ENCODE results near the gene NADK. TPM values are rescaled to one million over a fixed set of nuclear protein-coding genes. Genes with fewer than 3 reads are reported as not detected.

NADK gene
- total and polyA plus RNA-seq, 12 donors: 15.2 to 40.2 (median 22.6) TPM

DNA sequence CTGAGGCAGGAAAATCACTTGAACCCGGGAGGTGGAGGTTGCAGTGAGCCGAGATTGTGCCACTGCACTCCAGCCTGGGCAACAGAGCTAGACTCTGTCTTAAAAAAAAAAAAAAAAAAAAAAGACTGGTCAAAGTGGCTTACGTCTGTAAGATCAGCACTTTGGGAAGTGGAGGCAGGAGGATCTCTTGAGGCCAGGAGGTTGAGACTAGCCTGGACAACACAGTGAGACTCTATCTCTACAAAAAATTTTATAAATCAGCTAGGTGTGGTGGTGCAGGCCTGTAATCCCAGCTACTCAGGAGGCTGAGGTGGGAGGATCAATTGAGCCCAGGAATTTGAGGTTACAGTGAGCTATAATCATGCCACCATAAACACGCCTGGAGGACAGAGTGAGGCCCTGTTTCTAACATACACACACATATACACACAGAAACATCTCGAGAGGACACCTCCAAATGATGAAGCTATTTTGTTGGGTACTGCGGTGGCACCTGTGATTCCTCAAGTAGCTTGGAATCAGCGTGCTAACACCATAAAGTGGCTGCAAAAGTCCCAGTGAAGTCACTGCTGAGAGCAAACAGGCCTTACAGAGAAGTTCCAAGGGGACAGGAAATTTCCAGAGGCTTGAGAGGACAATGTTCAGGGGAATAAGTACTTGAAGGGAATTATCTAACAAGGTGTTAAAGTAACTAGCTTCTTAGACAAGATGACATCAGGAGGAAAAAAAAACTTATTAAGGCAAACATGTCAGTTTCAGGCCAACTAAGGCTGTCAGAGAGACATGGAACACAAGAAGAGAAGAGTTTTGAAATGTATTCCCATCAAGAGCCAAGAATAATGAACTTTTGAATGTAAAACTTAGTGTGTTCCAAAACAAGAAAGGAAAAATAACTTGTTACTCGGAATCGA lies 1.3 kb downstream of the NADK start:
- H3K36me3 ChIP-seq: peaks cover 0 to 17% (median 8%) of the 10 kb centered on the region in 9 donors
- ATAC-seq: no peak
- peak overlapping the region; percentile 51 to 99 (median 92) for H3K27ac ChIP-seq
- TF ChIP-seq, protein P1, sequence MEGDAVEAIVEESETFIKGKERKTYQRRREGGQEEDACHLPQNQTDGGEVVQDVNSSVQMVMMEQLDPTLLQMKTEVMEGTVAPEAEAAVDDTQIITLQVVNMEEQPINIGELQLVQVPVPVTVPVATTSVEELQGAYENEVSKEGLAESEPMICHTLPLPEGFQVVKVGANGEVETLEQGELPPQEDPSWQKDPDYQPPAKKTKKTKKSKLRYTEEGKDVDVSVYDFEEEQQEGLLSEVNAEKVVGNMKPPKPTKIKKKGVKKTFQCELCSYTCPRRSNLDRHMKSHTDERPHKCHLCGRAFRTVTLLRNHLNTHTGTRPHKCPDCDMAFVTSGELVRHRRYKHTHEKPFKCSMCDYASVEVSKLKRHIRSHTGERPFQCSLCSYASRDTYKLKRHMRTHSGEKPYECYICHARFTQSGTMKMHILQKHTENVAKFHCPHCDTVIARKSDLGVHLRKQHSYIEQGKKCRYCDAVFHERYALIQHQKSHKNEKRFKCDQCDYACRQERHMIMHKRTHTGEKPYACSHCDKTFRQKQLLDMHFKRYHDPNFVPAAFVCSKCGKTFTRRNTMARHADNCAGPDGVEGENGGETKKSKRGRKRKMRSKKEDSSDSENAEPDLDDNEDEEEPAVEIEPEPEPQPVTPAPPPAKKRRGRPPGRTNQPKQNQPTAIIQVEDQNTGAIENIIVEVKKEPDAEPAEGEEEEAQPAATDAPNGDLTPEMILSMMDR (IDR thresholded peaks at IDR 0.05): no peak
- peaks cover 18 to 69% (median 63%) of the 10 kb centered on the region in 9 donors for H3K4me1 ChIP-seq
- H3K4me3 ChIP-seq: peak overlapping the region in 9 of 10 donors; percentile 73 to 96 (median 91)
- no peaks in the 10 kb centered on the region for H3K27me3 ChIP-seq
- 55 to 57% methylated on average over 9 of the region's 9 CpGs for WGBS, 2 donors
- no peak for DNase-seq
- intact Hi-C loops (cut with DNase I): loop anchor here in 4 of 10 donors (2.0 to 5.0 kb wide), 3 partner anchors 14 to 130 kb away; partner anchors contain the start of gene GNB1 (in 2 of the 4)
- peaks cover 0 to 2% (median 0%) of the 10 kb centered on the region in 11 donors for H3K9me3 ChIP-seq

DNA sequence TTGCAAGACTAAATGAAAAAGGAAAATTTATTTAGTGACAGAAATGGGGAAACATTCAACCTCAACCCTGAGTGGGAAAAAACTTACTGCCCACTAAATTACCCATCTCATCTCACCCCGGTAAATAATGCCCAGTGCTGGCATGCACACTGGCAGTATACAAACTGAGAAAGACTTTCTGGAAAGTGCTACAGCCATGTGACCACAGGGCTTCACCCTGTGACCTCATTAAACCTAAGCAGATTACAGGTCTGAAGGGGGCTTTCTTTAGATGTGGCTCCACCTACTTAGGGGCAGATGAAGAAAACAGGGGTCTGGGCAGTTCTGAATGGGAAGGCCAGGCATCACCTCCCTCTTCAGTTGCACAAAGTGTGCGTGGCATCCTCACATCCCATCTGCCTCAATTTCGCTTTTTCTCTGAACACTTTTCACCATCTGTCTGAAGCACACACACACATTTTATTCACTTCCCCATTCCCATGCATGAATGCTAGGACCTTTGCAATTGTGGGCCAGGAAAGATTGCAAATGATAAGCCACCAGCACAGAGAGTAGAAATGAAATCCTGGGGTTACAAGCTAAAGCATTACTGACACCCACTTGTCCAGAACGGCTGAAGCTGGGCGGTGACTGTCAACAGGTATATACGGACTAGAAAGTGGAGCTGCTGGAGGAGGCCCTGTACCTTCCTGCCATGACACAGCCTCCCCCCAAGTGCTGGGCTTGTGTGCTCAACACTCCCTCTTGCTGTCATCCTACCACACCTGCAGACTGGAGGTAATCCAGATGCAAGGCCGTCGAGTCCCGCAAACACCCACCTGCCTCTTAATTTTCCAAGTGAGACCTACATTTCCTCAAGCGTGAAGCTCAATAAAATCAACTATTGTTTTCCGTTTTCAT lies 2.7 kb downstream of the NADK start:
- Histone ChIP-seq H3K27me3 (no peaks in the 10 kb centered on the region), H3K9me3 (peaks cover 0 to 15% (median 8%) of the 10 kb centered on the region in 11 donors), H3K4me1 (peaks cover 17 to 56% (median 50%) of the 10 kb centered on the region in 9 donors), H3K36me3 (peaks cover 0 to 30% (median 11%) of the 10 kb centered on the region in 9 donors), H3K4me3 (no peak overlapping the region), H3K27ac (peak overlapping the region in 4 of 10 donors; percentile 90 to 93 (median 92))
- TF ChIP-seq, protein P1 (IDR thresholded peaks at IDR 0.05): no peak
- intact Hi-C loops (cut with DNase I): loop anchor here in 4 of 10 donors (2.0 to 5.0 kb wide), 3 partner anchors 13 to 132 kb away; partner anchors contain the start of gene GNB1 (in 2 of the 4)
- ATAC-seq: no peak
- 78 to 81% methylated on average over 11 of the region's 11 CpGs for WGBS, 2 donors
- DNase-seq: no peak

DNA sequence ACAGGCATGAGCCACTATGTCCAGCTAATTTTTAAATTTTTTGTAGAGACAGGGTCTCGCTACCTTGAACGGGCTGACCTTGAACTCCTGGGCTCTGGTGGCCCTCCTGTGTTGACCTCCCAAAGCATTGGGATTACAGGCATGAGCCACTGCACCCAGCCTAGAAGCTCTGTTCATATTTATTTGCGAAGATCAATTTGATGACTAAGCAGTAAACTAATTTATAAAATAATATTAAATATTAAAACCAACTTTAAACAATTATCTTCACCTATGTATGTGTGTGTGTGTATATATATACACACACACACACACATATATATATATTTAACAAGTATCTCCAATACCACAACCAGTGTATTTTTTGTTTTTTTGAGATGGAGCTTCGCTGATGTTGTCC lies 4.4 kb downstream of the NADK start:
- Histone ChIP-seq H3K4me3 (no peak overlapping the region), H3K27ac (no peak overlapping the region), H3K27me3 (no peaks in the 10 kb centered on the region), H3K9me3 (peaks cover 0 to 27% (median 14%) of the 10 kb centered on the region in 11 donors), H3K36me3 (peaks cover 0 to 39% (median 11%) of the 10 kb centered on the region in 9 donors), H3K4me1 (peaks cover 17 to 39% (median 37%) of the 10 kb centered on the region in 9 donors)
- WGBS, 2 donors: 98 to 99% methylated on average over 4 of the region's 4 CpGs
- intact Hi-C loops (cut with DNase I): no loop called here
- DNase-seq (no peak), ATAC-seq (no peak)
- TF ChIP-seq, protein P1 (IDR thresholded peaks at IDR 0.05): no peak

DNA sequence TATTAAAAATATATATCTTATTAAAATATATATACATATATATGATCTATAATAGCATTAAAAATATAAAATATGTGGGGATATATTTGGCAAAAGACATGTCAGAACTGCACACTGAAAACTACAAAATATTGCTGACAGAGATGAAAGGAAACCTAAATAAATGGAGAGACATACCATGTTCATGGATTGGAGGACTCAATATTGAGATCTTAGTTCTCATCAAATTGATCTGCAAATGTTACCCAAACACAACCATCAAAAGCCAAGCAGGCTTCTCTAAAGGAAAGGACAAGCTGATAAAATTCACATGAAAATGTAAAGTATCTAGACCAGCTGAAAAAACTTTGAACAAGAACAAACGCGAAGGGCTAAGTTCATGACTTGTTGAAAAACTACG lies 7.2 kb downstream of the NADK start:
- H3K9me3 ChIP-seq: peaks cover 0 to 27% (median 14%) of the 10 kb centered on the region in 11 donors
- H3K4me1 ChIP-seq: peaks cover 5 to 25% (median 15%) of the 10 kb centered on the region in 9 donors
- TF ChIP-seq, protein P1 (IDR thresholded peaks at IDR 0.05): no peak
- intact Hi-C loops (cut with DNase I): no loop called here
- ATAC-seq: no peak
- 98% methylated on average over 3 of the region's 3 CpGs for WGBS, 2 donors
- H3K36me3 ChIP-seq: peaks cover 0 to 53% (median 17%) of the 10 kb centered on the region in 9 donors
- no peak overlapping the region for H3K4me3 ChIP-seq
- H3K27me3 ChIP-seq: no peaks in the 10 kb centered on the region
- H3K27ac ChIP-seq: no peak overlapping the region
- no peak for DNase-seq
